ENCODE measurements around the gene GLOD4. TPM values are rescaled to one million over a fixed set of nuclear protein-coding genes. Genes with fewer than 3 reads are reported as not detected.

The GLOD4 gene
- total RNA-seq, 2 experiments from 2014 or later, result 57.8 to 64.8 TPM

Other genes with a start within 250 kb of the GLOD4 start
- gene VPS53, start 67.4 kb downstream of the GLOD4 start, total RNA-seq, result 10 to 100 TPM; 61.0 to 68.4 TPM
- 10 to 100 TPM; 12.5 to 13.1 TPM for gene TLCD3A, start 49.7 kb downstream of the GLOD4 start, total RNA-seq
- gene GEMIN4, start 30.0 kb downstream of the GLOD4 start, total RNA-seq, result 10 to 100 TPM; 29.4 to 30.2 TPM
- 10 to 100 TPM; 18.3 to 21.5 TPM for gene MRM3, start 73 bp upstream of the GLOD4 start, total RNA-seq
- gene NXN, start 197.5 kb upstream of the GLOD4 start, total RNA-seq, result under 1 TPM; 0.22 to 0.37 TPM
- gene TIMM22, start 214.8 kb upstream of the GLOD4 start, total RNA-seq, result 10 to 100 TPM; 10.3 to 10.7 TPM

All from activated naive CD8-positive, alpha-beta T cell treated with anti-CD3 and anti-CD28 coated beads, Interleukin-2, amount 10 ng/mL, durations not matched to agents 7 days and 5 days (primary cell).